Breast epithelium (tissue), 4 donors: ENCODE data around the gene ITM2B. TPM values are rescaled to one million over a fixed set of nuclear protein-coding genes. Genes with fewer than 3 reads are reported as not detected.
A peak's percentile ranks its signal among the peaks of the same experiment; 100 is the strongest.

Experiments
- DNase-seq, 2 donors: peaks; one replicate each; pipeline ENCODE4 v3.0.0-alpha.2; 2019; ENCODE audit warnings: low spot score in 2 of 2
- H3K27ac ChIP-seq, 2 donors: fragments of 200-600 bp; sonication (generic) in 1 of 2; one replicate each; pipeline ENCODE4 v1.5.1; 2016 to 2019; ENCODE audit warnings: mild to moderate bottlenecking in 1 of 2
- H3K27me3 ChIP-seq, 2 donors: fragments of 200-600 bp; sonication (generic) in 1 of 2; one replicate each; pipeline versions ENCODE4 v1.5.1 to v1.6.0; 2017 to 2019; ENCODE audit warnings: control low read depth in 1 of 2, mild to moderate bottlenecking in 1 of 2
- H3K36me3 ChIP-seq: fragments of 200-600 bp; one replicate; pipeline ENCODE4 v1.5.1; 2019
- H3K4me1 ChIP-seq, 2 donors: fragments of 200-600 bp; sonication (generic); one replicate each; pipeline ENCODE4 v1.5.1; 2016 to 2019; ENCODE audit warnings: control low read depth in 1 of 2
- H3K4me3 ChIP-seq, 3 donors: fragments of 200-600 bp; sonication (generic); 1 replicate in 2 of 3; 2 replicates in 1 of 3; pipeline ENCODE4 v1.5.1; 2016 to 2019; ENCODE audit warnings: mild to moderate bottlenecking in 3 of 3, moderate library complexity in 2 of 3
- H3K9me3 ChIP-seq, 2 donors: fragments of 200-600 bp; sonication (generic) in 1 of 2; one replicate each; pipeline ENCODE4 v1.5.1; 2016 to 2019; ENCODE audit warnings: control low read depth in 1 of 2
- CTCF ChIP-seq, 3 donors: fragments of 450-650 bp; IDR thresholded peaks; one replicate each; pipeline ENCODE4 v1.5.1; 2016 to 2017; ENCODE audit warnings: antibody characterized with exemption in 3 of 3, mild to moderate bottlenecking in 3 of 3, moderate library complexity in 3 of 3
- POLR2A ChIP-seq: fragments of 450-650 bp; IDR thresholded peaks from one replicate; pipeline ENCODE4 v1.6.1; 2016; ENCODE audit warnings: antibody characterized with exemption, mild to moderate bottlenecking, moderate library complexity
- POLR2AphosphoS5 ChIP-seq, 3 donors: sonication (generic); formaldehyde crosslinking; IDR thresholded peaks; one replicate each; pipeline ENCODE4 v1.6.1; 2017; ENCODE audit warnings: antibody characterized with exemption in 3 of 3
- intact Hi-C: fragments of 100-400 bp; cut with DNase I; formaldehyde crosslinking; loops from one replicate; pipeline ENCODE4 v1.15.1; 2023; ENCODE audit warnings: low total_unique reads
- total RNA-seq, 3 donors: library from RNA; depleted of rRNA; stranded (reverse); fragments of >200 nt; gene quantifications; one replicate each; pipeline ENCODE4 v1.1.0, GENCODE V29; 2016

ITM2B gene
- total RNA-seq, 3 donors from 2014 or later = 369 to 727 (median 475) TPM

- H3K36me3 ChIP-seq = no peaks in the 10 kb centered on the region
- H3K27ac ChIP-seq = no peak overlapping the region
- no peak for TF ChIP-seq CTCF (IDR thresholded peaks at IDR 0.05)
- no peak for TF ChIP-seq POLR2A
- TF ChIP-seq POLR2AphosphoS5 (IDR thresholded peaks at IDR 0.05) = no peak
- intact Hi-C loops = no loop called here
- DNase-seq = no peak
- no peak overlapping the region for H3K4me3 ChIP-seq
- no peaks in the 10 kb centered on the region for H3K4me1 ChIP-seq
- H3K27me3 ChIP-seq = no peaks in the 10 kb centered on the region
- no peaks in the 10 kb centered on the region for H3K9me3 ChIP-seq
These were observed 64.3 kb downstream of the ITM2B start for GRCh38 chr13:48297131-48297786.

DNA sequence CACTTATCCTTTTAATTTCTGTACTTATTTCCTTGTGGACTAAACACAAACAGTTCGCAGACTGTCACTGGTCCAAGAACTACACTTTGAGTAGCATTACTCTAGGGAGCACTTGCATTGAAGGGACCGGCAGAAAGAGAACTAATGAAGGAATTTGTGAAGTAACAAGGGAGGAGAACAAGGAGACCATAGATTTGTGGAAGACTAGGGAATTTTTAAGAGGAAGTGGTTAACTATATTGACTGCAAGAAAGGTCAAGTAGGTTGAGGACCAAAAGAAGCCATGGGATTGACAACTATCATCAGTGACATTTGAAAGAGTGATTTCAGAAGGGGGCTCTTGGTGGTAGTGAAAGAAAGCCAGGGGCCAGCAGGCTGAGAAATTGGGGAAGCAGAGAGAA, 66.6 kb downstream of the ITM2B start:
- Histone ChIP-seq H3K27me3 (no peaks in the 10 kb centered on the region), H3K36me3 (no peaks in the 10 kb centered on the region), H3K9me3 (no peaks in the 10 kb centered on the region), H3K4me3 (no peak overlapping the region), H3K4me1 (peaks cover 0 to under 1% of the 10 kb centered on the region in 2 donors), H3K27ac (no peak overlapping the region)
- DNase-seq = no peak
- TF ChIP-seq CTCF (IDR thresholded peaks at IDR 0.05) (no peak), POLR2A (no peak), POLR2AphosphoS5 (IDR thresholded peaks at IDR 0.05) (no peak)
- intact Hi-C loops = no loop called here

DNA sequence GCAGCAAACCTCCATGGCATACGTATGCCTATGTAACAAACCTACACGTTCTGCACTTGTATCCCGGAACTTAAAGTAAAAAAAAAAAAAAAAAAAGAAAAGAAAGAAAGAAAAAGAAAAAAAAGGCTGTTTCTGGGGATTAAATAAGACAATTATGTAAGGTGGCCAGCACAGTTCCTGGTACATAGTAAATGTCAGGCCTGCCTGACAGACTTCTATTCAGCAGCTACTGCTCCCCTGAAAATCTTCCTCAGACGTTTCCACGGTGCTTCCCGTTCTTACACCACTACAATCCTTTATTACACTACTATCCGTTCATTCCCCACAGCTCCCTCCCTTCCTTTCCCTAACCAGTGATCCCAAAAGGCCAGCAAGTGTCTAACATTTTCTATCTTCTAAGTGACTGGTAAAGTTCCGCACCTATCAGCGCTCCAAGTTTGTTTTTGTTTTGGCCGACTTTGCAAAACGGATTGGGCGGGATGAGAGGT, 69.9 kb downstream of the ITM2B start:
- no peaks in the 10 kb centered on the region for H3K9me3 ChIP-seq
- no peaks in the 10 kb centered on the region for H3K27me3 ChIP-seq
- peak overlapping the region; percentile 98 to 99 for H3K27ac ChIP-seq
- intact Hi-C loops = loop anchor here (10.0 kb wide), 1 partner anchor 158 kb away; no protein-coding TSS in a partner anchor
- peaks cover 0 to 8% of the 10 kb centered on the region in 2 donors for H3K4me1 ChIP-seq
- no peak for DNase-seq
- no peaks in the 10 kb centered on the region for H3K36me3 ChIP-seq
- no peak for TF ChIP-seq POLR2A
- no peak for TF ChIP-seq CTCF (IDR thresholded peaks at IDR 0.05)
- TF ChIP-seq POLR2AphosphoS5 (IDR thresholded peaks at IDR 0.05) = no peak
- peak overlapping the region; percentile 73 to 88 (median 84) for H3K4me3 ChIP-seq

- no peaks in the 10 kb centered on the region for H3K9me3 ChIP-seq
- no peak for TF ChIP-seq CTCF (IDR thresholded peaks at IDR 0.05)
- TF ChIP-seq POLR2A = peak; percentile 96
- peak; percentile 88 to 99 (median 97) for TF ChIP-seq POLR2AphosphoS5 (IDR thresholded peaks at IDR 0.05)
- no peaks in the 10 kb centered on the region for H3K36me3 ChIP-seq
- intact Hi-C loops = loop anchor here (10.0 kb wide), 1 partner anchor 159 kb away; no protein-coding TSS in a partner anchor
- H3K27ac ChIP-seq = peak within 1 kb of the TSS; percentile 98 to 99
- H3K4me3 ChIP-seq = peak within 1 kb of the TSS; percentile 73 to 88 (median 84)
- no peaks in the 10 kb centered on the region for H3K27me3 ChIP-seq
- peaks cover 0 to 8% of the 10 kb centered on the region in 2 donors for H3K4me1 ChIP-seq
- peak; percentile 85 to 86 for DNase-seq
These were observed 70.5 kb downstream of the ITM2B start, which contains the start of gene RB1 for GRCh38 chr13:48303359-48304142. TSS of gene RB1 (plus strand) at chr13:48303751. CDS start at chr13:48303913, 162 bp downstream.
